Liver (tissue), 9 donors: ENCODE measurements around the gene FMO1. TPM values are rescaled to one million over a fixed set of nuclear protein-coding genes. Genes with fewer than 3 reads are reported as not detected.

Source experiments
- DNase-seq: peaks from one replicate; pipeline ENCODE4 v3.0.0-alpha.2; 2017; ENCODE audit warnings: low spot score
- H3K27ac ChIP-seq, 2 donors: one replicate each; pipeline ENCODE4 v1.7.0; 2013; ENCODE audit warnings: inconsistent platforms in 2 of 2, low read length in 2 of 2, control low read depth in 1 of 2, low read depth in 1 of 2, mild to moderate bottlenecking in 1 of 2
- H3K27me3 ChIP-seq, 4 donors: one replicate each; pipeline versions ENCODE4 v1.6.1 to v1.7.0; 2013; ENCODE audit warnings: low read length in 3 of 4, inconsistent platforms in 1 of 4, mild to moderate bottlenecking in 1 of 4, moderate library complexity in 1 of 4; ENCODE audit not compliant: control insufficient read depth in 4 of 4, insufficient read depth in 4 of 4
- H3K36me3 ChIP-seq, 4 donors: one replicate each; pipeline versions ENCODE4 v1.6.1 to v1.7.0; 2013; ENCODE audit warnings: low read length in 3 of 4, mild to moderate bottlenecking in 3 of 4, low read depth in 1 of 4, moderate library complexity in 1 of 4; ENCODE audit not compliant: control insufficient read depth in 4 of 4, insufficient read depth in 3 of 4
- H3K4me1 ChIP-seq, 4 donors: one replicate each; pipeline versions ENCODE4 v1.6.1 to v1.7.0; 2013; ENCODE audit warnings: low read length in 3 of 4, mild to moderate bottlenecking in 3 of 4, moderate library complexity in 1 of 4; ENCODE audit not compliant: control insufficient read depth in 4 of 4, insufficient read depth in 4 of 4
- H3K4me3 ChIP-seq, 3 donors: one replicate each; pipeline versions ENCODE4 v1.6.1 to v1.7.0; 2013; ENCODE audit warnings: low read length in 3 of 3, control low read depth in 1 of 3, low read depth in 1 of 3, mild to moderate bottlenecking in 1 of 3
- H3K9ac ChIP-seq, 2 donors: one replicate each; pipeline ENCODE4 v1.7.0; 2013; ENCODE audit warnings: low read length in 2 of 2, mild to moderate bottlenecking in 2 of 2, moderate library complexity in 2 of 2, control low read depth in 1 of 2, low read depth in 1 of 2
- H3K9me3 ChIP-seq, 4 donors: one replicate each; pipeline versions ENCODE4 v1.6.1 to v1.7.0; 2013; ENCODE audit warnings: low read length in 3 of 4; ENCODE audit not compliant: control insufficient read depth in 4 of 4
- ATF3 ChIP-seq: IDR thresholded peaks from 2 replicates; pipeline ENCODE4 v1.6.1; 2016; ENCODE audit warnings: antibody characterized with exemption
- EGR1 ChIP-seq, 2 donors: IDR thresholded peaks; 2 replicates each; pipeline ENCODE4 v1.6.1; 2016 to 2018; ENCODE audit warnings: antibody characterized with exemption in 2 of 2, low read depth in 2 of 2
- FOXA1 ChIP-seq: IDR thresholded peaks from 2 replicates; pipeline ENCODE4 v1.6.1; 2016; ENCODE audit warnings: antibody characterized with exemption
- FOXA2 ChIP-seq: IDR thresholded peaks from 2 replicates; pipeline ENCODE4 v1.6.1; 2016; ENCODE audit warnings: antibody characterized with exemption
- GABPA ChIP-seq, 2 donors: IDR thresholded peaks in 1 of 2; conservative IDR thresholded peaks in 1 of 2; 2 replicates each; pipeline ENCODE4 v1.6.1; 2016; ENCODE audit warnings: antibody characterized with exemption in 2 of 2, mild to moderate bottlenecking in 1 of 2, moderate library complexity in 1 of 2
- HNF4A ChIP-seq, 2 donors: conservative IDR thresholded peaks; 2 replicates each; pipeline ENCODE4 v1.6.1; 2016; ENCODE audit warnings: antibody characterized with exemption in 2 of 2, mild to moderate bottlenecking in 2 of 2
- HNF4G ChIP-seq: IDR thresholded peaks from 2 replicates; pipeline ENCODE4 v1.6.1; 2016; ENCODE audit warnings: antibody characterized with exemption
- JUND ChIP-seq, 2 donors: IDR thresholded peaks; 2 replicates each; pipeline ENCODE4 v1.6.1; 2016; ENCODE audit warnings: antibody characterized with exemption in 2 of 2
- NR2F2 ChIP-seq: IDR thresholded peaks from 2 replicates; pipeline ENCODE4 v1.6.1; 2016; ENCODE audit warnings: antibody characterized with exemption
- RAD21 ChIP-seq, 2 donors: IDR thresholded peaks; 2 replicates each; pipeline ENCODE4 v1.6.1; 2016; ENCODE audit warnings: antibody characterized with exemption in 2 of 2, mild to moderate bottlenecking in 2 of 2
- REST ChIP-seq: IDR thresholded peaks from 2 replicates; pipeline ENCODE4 v1.6.1; 2016; ENCODE audit warnings: antibody characterized with exemption, mild to moderate bottlenecking
- SP1 ChIP-seq: IDR thresholded peaks from 2 replicates; pipeline ENCODE4 v1.6.1; 2018; ENCODE audit warnings: antibody characterized with exemption, mild to moderate bottlenecking
- TAF1 ChIP-seq: conservative IDR thresholded peaks from 2 replicates; pipeline ENCODE4 v1.6.1; 2016; ENCODE audit warnings: antibody characterized with exemption, mild to moderate bottlenecking
- YY1 ChIP-seq: IDR thresholded peaks from 2 replicates; pipeline ENCODE4 v1.6.1; 2016; ENCODE audit warnings: antibody characterized with exemption, mild to moderate bottlenecking
- WGBS: extraction: QIAGEN DNeasy Blood & Tissue Kit; methylation state at CpG from one replicate; pipeline ENCODE4 v1.1.7; 2013; 5-methylcytosine and 5-hydroxymethylcytosine counted together
- polyA plus RNA-seq, 2 donors: library from polyadenylated mRNA; stranded (reverse) in 1 of 2; unstranded in 1 of 2; fragments of 200-250 nt in 1 of 2; fragments of >200 nt in 1 of 2; fragmentation: Nextera tagmentation in 1 of 2; extraction: Ambion mirVana in 1 of 2; gene quantifications; one replicate each; pipeline versions ENCODE4 v1.2.1 to v1.2.3, GENCODE V29; 2013 to 2015
- total RNA-seq, 2 donors: library from RNA; depleted of rRNA; stranded (reverse); fragments of >200 nt; gene quantifications; one replicate each; pipeline ENCODE4 v1.2.3, GENCODE V29; 2014
- TF ChIP-seq, protein P1 (sequence below): IDR thresholded peaks from 2 replicates; pipeline ENCODE4 v1.6.1; 2016; ENCODE audit warnings: antibody characterized with exemption
- TF ChIP-seq, protein P2 (sequence below): fragments of 150-350 bp; IDR thresholded peaks from 2 replicates; pipeline ENCODE4 v1.5.1; 2017; ENCODE audit warnings: improper control_type of control experiment, low read depth, low read length; ENCODE audit not compliant: missing input control
- TF ChIP-seq, protein P3 (sequence below): IDR thresholded peaks from 2 replicates; pipeline ENCODE4 v1.6.1; 2016; ENCODE audit warnings: antibody characterized with exemption
- donor health status: healthy.
- donor health status: healthy.
- donor health status: healthy.
- donor health status: healthy.
- donor health status: healthy.

Gene FMO1
- total and polyA plus RNA-seq, 4 donors: 0.13 to 26.3 (median 0.62) TPM

GRCh38 chr1:171279234-171279633 is 30.9 kb downstream of the FMO1 start:
- no peak for DNase-seq
- no peaks in the 10 kb centered on the region for H3K36me3 ChIP-seq
- H3K4me1 ChIP-seq: no peaks in the 10 kb centered on the region
- WGBS: 92% methylated on average over 2 of the region's 2 CpGs
- no peaks in the 10 kb centered on the region for H3K9me3 ChIP-seq
- no peak for TF ChIP-seq EGR1 (IDR thresholded peaks at IDR 0.05; ENCODE audit: low read depth in 2 of 2)
- no peak for TF ChIP-seq ATF3
- no peak for TF ChIP-seq FOXA2
- TF ChIP-seq, protein P1, sequence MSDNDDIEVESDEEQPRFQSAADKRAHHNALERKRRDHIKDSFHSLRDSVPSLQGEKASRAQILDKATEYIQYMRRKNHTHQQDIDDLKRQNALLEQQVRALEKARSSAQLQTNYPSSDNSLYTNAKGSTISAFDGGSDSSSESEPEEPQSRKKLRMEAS: no peak
- no peak for TF ChIP-seq HNF4A (conservative IDR thresholded peaks at IDR 0.05)
- no peak for TF ChIP-seq GABPA (IDR thresholded peaks at IDR 0.05 in 1 of 2, conservative IDR thresholded peaks at IDR 0.05 in 1 of 2)
- no peak for TF ChIP-seq REST
- TF ChIP-seq SP1: no peak
- TF ChIP-seq RAD21 (IDR thresholded peaks at IDR 0.05): no peak
- no peak for TF ChIP-seq YY1
- no peak for TF ChIP-seq FOXA1
- TF ChIP-seq, protein P2, sequence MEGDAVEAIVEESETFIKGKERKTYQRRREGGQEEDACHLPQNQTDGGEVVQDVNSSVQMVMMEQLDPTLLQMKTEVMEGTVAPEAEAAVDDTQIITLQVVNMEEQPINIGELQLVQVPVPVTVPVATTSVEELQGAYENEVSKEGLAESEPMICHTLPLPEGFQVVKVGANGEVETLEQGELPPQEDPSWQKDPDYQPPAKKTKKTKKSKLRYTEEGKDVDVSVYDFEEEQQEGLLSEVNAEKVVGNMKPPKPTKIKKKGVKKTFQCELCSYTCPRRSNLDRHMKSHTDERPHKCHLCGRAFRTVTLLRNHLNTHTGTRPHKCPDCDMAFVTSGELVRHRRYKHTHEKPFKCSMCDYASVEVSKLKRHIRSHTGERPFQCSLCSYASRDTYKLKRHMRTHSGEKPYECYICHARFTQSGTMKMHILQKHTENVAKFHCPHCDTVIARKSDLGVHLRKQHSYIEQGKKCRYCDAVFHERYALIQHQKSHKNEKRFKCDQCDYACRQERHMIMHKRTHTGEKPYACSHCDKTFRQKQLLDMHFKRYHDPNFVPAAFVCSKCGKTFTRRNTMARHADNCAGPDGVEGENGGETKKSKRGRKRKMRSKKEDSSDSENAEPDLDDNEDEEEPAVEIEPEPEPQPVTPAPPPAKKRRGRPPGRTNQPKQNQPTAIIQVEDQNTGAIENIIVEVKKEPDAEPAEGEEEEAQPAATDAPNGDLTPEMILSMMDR: no peak
- no peak for TF ChIP-seq TAF1
- no peak for TF ChIP-seq NR2F2
- no peak for TF ChIP-seq JUND (IDR thresholded peaks at IDR 0.05)
- no peak overlapping the region for H3K27ac ChIP-seq
- no peak overlapping the region for H3K4me3 ChIP-seq
- no peak overlapping the region for H3K9ac ChIP-seq
- H3K27me3 ChIP-seq: no peaks in the 10 kb centered on the region

- H3K4me3 ChIP-seq: no peak overlapping the region
- no peak overlapping the region for H3K9ac ChIP-seq
- H3K27me3 ChIP-seq: no peaks in the 10 kb centered on the region
- TF ChIP-seq FOXA1: no peak
- no peak for TF ChIP-seq YY1
- no peak for TF ChIP-seq GABPA (IDR thresholded peaks at IDR 0.05 in 1 of 2, conservative IDR thresholded peaks at IDR 0.05 in 1 of 2)
- TF ChIP-seq, protein P3, sequence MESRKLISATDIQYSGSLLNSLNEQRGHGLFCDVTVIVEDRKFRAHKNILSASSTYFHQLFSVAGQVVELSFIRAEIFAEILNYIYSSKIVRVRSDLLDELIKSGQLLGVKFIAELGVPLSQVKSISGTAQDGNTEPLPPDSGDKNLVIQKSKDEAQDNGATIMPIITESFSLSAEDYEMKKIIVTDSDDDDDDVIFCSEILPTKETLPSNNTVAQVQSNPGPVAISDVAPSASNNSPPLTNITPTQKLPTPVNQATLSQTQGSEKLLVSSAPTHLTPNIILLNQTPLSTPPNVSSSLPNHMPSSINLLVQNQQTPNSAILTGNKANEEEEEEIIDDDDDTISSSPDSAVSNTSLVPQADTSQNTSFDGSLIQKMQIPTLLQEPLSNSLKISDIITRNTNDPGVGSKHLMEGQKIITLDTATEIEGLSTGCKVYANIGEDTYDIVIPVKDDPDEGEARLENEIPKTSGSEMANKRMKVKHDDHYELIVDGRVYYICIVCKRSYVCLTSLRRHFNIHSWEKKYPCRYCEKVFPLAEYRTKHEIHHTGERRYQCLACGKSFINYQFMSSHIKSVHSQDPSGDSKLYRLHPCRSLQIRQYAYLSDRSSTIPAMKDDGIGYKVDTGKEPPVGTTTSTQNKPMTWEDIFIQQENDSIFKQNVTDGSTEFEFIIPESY: no peak
- no peak for TF ChIP-seq REST
- no peak for TF ChIP-seq RAD21 (IDR thresholded peaks at IDR 0.05)
- TF ChIP-seq HNF4G: no peak
- no peak for TF ChIP-seq HNF4A (conservative IDR thresholded peaks at IDR 0.05)
- TF ChIP-seq TAF1: no peak
- H3K27ac ChIP-seq: no peak overlapping the region
- WGBS: 77% methylated on average over 3 of the region's 3 CpGs
- no peak for DNase-seq
- H3K36me3 ChIP-seq: no peaks in the 10 kb centered on the region
- H3K9me3 ChIP-seq: no peaks in the 10 kb centered on the region
- no peaks in the 10 kb centered on the region for H3K4me1 ChIP-seq
Observed at GRCh38 chr1:171279678-171280077, 31.4 kb downstream of the FMO1 start.
